ENCODE data around the gene MYO1B. TPM values are rescaled to one million over a fixed set of nuclear protein-coding genes. Genes with fewer than 3 reads are reported as not detected.

MYO1B gene
- total RNA-seq, 1 donor from 2014 or later: 16.2 TPM

DNA sequence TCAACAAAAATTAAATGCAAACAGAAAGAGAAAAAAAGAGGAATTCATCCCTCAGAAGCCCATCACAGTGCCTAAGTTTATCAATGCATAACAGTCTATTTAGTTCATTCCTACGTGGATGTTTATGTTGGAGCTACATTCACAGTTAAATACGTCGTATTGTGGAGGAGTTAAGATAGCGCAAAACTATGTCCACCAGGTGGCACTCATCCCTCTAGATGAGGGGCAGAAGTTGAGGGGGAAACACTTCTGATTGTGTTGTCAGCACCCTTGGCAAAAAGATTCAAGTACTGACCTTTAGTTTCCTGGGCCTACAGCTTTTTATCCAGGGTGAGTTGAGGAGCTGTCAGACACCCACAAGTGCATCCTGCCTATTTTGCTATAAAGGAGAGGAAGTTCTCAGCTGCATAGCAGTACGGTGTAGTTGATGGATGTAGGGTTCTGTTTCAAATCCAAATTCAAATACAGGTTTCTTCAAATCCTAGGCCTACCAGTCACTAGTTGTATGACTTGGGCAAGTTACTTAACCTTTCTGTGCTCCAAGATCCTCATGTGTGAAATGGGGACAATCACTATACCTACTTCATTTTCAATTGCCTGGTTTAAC lies 26.8 kb upstream of the MYO1B start:
- peaks cover 27% of the 10 kb centered on the region for H3K4me1 ChIP-seq
- DNase-seq: no peak
- peak; percentile 73 for TF ChIP-seq CTCF (IDR thresholded peaks at IDR 0.05; ENCODE audit: borderline replicate concordance)
- intact Hi-C loops (cut with micrococcal nuclease): loop anchor here (5.0 kb wide), 1 partner anchor 284 kb away; no protein-coding TSS in a partner anchor
- H3K9me3 ChIP-seq (replicated peaks): no peaks in the 10 kb centered on the region
- H3K27me3 ChIP-seq (ENCODE audit: low read depth): no peaks in the 10 kb centered on the region
- H3K27ac ChIP-seq (replicated peaks): peak overlapping the region; percentile 71
- H3K36me3 ChIP-seq: no peaks in the 10 kb centered on the region
- H3K4me3 ChIP-seq: no peak overlapping the region

DNA sequence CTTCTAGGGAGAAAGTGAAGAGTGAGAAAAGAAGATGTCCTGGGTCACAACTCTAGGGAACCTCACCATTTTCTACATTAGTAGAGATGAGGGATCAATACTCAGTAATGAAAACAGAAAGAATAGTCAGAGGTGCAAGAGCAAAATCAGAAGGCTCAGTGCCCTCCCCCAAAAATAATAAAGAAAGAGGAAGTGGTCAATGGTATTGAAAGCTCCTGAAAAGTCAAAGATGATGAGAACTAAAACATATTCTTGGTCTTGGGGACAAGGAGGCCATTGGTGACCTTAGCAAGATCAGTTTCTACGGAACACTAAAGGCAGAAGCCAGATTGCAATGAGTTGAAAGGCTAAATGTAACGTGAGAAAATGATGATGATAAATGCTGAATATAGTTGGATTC lies 24.5 kb upstream of the MYO1B start:
- intact Hi-C loops (cut with micrococcal nuclease): no loop called here
- Histone ChIP-seq H3K36me3 (no peaks in the 10 kb centered on the region), H3K27ac (replicated peaks) (peak overlapping the region; percentile 71), H3K4me3 (no peak overlapping the region), H3K9me3 (replicated peaks) (no peaks in the 10 kb centered on the region), H3K27me3 (ENCODE audit: low read depth) (no peaks in the 10 kb centered on the region), H3K4me1 (peaks cover 35% of the 10 kb centered on the region)
- no peak for TF ChIP-seq CTCF (IDR thresholded peaks at IDR 0.05; ENCODE audit: borderline replicate concordance)
- no peak for DNase-seq

- no peaks in the 10 kb centered on the region for H3K36me3 ChIP-seq
- H3K9me3 ChIP-seq (replicated peaks): no peaks in the 10 kb centered on the region
- H3K4me1 ChIP-seq: peaks cover 45% of the 10 kb centered on the region
- H3K27me3 ChIP-seq (ENCODE audit: low read depth): no peaks in the 10 kb centered on the region
- intact Hi-C loops (cut with micrococcal nuclease): no loop called here
- no peak for DNase-seq
- no peak overlapping the region for H3K4me3 ChIP-seq
- peak overlapping the region; percentile 71 for H3K27ac ChIP-seq (replicated peaks)
- TF ChIP-seq CTCF (IDR thresholded peaks at IDR 0.05; ENCODE audit: borderline replicate concordance): no peak
Observed at GRCh38 chr2:191221666-191222065, 23.5 kb upstream of the MYO1B start.

DNA sequence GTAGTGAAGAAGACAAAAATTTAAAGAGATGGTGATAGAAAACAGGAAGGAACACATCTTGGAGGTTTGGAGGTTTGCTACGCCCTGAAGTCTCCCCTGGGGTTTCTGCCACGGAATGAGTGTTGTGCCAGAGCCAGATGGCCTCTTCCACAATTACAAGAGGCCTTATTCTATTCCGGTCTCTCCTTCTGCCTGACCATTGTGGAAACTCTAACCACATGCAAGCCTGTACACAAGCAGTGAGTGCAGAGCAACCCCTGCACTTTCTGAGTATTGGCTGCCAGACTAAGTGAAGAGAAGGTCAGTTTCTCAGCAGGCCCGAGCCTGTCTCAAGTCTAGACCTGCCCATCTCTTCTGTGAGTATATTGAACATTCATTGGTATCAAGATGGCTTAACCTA lies 22.7 kb upstream of the MYO1B start:
- Histone ChIP-seq H3K27ac (replicated peaks) (peak overlapping the region; percentile 71), H3K4me1 (peaks cover 44% of the 10 kb centered on the region), H3K4me3 (no peak overlapping the region), H3K9me3 (replicated peaks) (no peaks in the 10 kb centered on the region), H3K27me3 (ENCODE audit: low read depth) (no peaks in the 10 kb centered on the region), H3K36me3 (no peaks in the 10 kb centered on the region)
- no peak for TF ChIP-seq CTCF (IDR thresholded peaks at IDR 0.05; ENCODE audit: borderline replicate concordance)
- intact Hi-C loops (cut with micrococcal nuclease): no loop called here
- peak; percentile 26 for DNase-seq

GRCh38 chr2:191222952-191223351 lies 22.3 kb upstream of the MYO1B start:
- H3K27me3 ChIP-seq (ENCODE audit: low read depth): no peaks in the 10 kb centered on the region
- no peaks in the 10 kb centered on the region for H3K36me3 ChIP-seq
- H3K9me3 ChIP-seq (replicated peaks): no peaks in the 10 kb centered on the region
- peaks cover 40% of the 10 kb centered on the region for H3K4me1 ChIP-seq
- H3K27ac ChIP-seq (replicated peaks): peak overlapping the region; percentile 75
- TF ChIP-seq CTCF (IDR thresholded peaks at IDR 0.05; ENCODE audit: borderline replicate concordance): no peak
- no peak overlapping the region for H3K4me3 ChIP-seq
- intact Hi-C loops (cut with micrococcal nuclease): no loop called here
- no peak for DNase-seq
